Immature natural killer cell (primary cell): ENCODE measurements around the gene MYOCOS. TPM values are rescaled to one million over a fixed set of nuclear protein-coding genes. Genes with fewer than 3 reads are reported as not detected.

Experiments
- DNase-seq, 3 donors: peaks; one replicate each; pipeline ENCODE4 v3.0.0; 2022; ENCODE audit warnings: mixed read lengths in 1 of 3
- H3K27ac Mint-ChIP-seq, 6 donors: one replicate each; pipeline ENCODE4 v1.8.0; 2020; ENCODE audit warnings: mixed read lengths in 6 of 6, mild to moderate bottlenecking in 5 of 6, inconsistent platforms in 4 of 6, moderate library complexity in 3 of 6
- H3K27me3 Mint-ChIP-seq, 3 donors: one replicate each; pipeline ENCODE4 v1.8.0; 2020 to 2021; ENCODE audit warnings: low read depth in 3 of 3, mild to moderate bottlenecking in 3 of 3, mixed read lengths in 3 of 3, moderate library complexity in 3 of 3, inconsistent platforms in 1 of 3
- H3K36me3 Mint-ChIP-seq, 3 donors: one replicate each; pipeline ENCODE4 v1.8.0; 2020; ENCODE audit warnings: mixed read lengths in 3 of 3, inconsistent platforms in 2 of 3, mild to moderate bottlenecking in 2 of 3
- H3K4me1 Mint-ChIP-seq, 2 donors: one replicate each; pipeline ENCODE4 v1.8.0; 2020; ENCODE audit warnings: inconsistent platforms in 2 of 2, mild to moderate bottlenecking in 2 of 2, mixed read lengths in 2 of 2, moderate library complexity in 1 of 2
- H3K4me3 Mint-ChIP-seq, 5 donors: one replicate each; pipeline ENCODE4 v1.8.0; 2020; ENCODE audit warnings: mild to moderate bottlenecking in 5 of 5, mixed read lengths in 5 of 5, inconsistent platforms in 3 of 5, moderate library complexity in 3 of 5
- H3K9me3 Mint-ChIP-seq, 6 donors: one replicate each; pipeline ENCODE4 v1.8.0; 2020; ENCODE audit warnings: mild to moderate bottlenecking in 6 of 6, mixed read lengths in 6 of 6, inconsistent platforms in 4 of 6, moderate library complexity in 3 of 6
- polyA plus RNA-seq, 3 donors: library from polyadenylated mRNA; unstranded; fragments of 300-500 nt; fragmentation: Illumina TruSeq; gene quantifications; one replicate each; pipeline ENCODE4 v1.2.3, GENCODE V29; 2021

MYOCOS gene
- polyA plus RNA-seq, 3 donors from 2014 or later = not detected

DNA sequence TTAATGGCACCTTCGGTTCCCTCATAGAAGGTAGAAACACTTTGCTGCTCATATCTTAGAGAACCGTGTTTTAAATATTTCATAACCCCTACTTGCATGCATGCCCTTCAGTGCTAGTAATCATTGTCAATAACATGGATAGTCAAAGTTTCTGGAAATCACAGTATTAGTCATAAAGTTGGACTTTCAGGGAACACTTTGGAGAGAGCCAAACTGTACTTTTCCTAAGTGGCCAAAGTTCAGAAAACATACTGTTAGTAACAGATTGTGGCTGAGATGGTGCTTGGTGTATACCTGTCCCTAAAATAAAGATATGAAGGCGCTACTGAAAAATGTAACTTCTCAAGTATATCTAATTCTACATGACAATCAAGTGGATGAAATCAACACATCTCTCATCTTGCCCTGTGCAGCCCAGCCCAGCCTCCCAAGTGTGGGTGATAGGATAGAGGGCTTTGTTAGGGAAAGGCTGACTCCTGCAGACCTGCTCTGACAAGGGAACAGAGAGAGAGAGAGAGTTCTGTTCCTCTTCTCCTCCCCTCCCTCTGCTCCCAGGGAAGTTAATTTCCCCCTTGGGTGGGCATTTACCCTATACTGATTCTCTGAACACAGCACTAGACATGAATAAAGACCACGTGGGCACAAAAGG is 16.0 kb downstream of the MYOCOS start:
- no peak for DNase-seq
- H3K9me3 Mint-ChIP-seq = no peaks in the 10 kb centered on the region
- H3K27ac Mint-ChIP-seq = no peak overlapping the region
- H3K4me1 Mint-ChIP-seq = no peaks in the 10 kb centered on the region
- H3K36me3 Mint-ChIP-seq = no peaks in the 10 kb centered on the region
- H3K4me3 Mint-ChIP-seq = no peak overlapping the region
- H3K27me3 Mint-ChIP-seq = peaks cover under 1 to 3% (median 1%) of the 10 kb centered on the region in 3 donors

DNA sequence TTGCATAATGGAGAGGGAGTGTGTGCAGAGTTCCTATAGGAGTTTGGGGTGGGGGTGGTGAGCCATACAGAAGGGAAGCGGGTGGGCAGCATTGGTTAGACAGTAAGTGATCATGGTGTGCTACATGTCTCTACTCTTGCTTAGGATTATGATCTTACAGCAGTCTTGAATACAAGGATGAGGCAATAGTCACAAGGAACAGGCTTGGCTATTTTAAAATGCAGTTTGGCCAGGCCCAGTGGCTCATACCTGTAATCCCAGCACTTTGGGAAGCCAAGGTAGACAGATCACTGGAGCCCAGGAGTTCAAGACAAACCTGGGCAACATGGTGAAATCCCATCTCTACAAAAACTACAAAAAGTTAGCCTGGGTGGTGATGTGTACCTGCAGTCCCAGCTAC is 18.2 kb downstream of the MYOCOS start:
- H3K4me3 Mint-ChIP-seq = no peak overlapping the region
- no peaks in the 10 kb centered on the region for H3K9me3 Mint-ChIP-seq
- peaks cover 1 to 8% (median 5%) of the 10 kb centered on the region in 3 donors for H3K27me3 Mint-ChIP-seq
- H3K4me1 Mint-ChIP-seq = peaks cover 3 to 5% of the 10 kb centered on the region in 2 donors
- DNase-seq = no peak
- H3K36me3 Mint-ChIP-seq = no peaks in the 10 kb centered on the region
- H3K27ac Mint-ChIP-seq = no peak overlapping the region

DNA sequence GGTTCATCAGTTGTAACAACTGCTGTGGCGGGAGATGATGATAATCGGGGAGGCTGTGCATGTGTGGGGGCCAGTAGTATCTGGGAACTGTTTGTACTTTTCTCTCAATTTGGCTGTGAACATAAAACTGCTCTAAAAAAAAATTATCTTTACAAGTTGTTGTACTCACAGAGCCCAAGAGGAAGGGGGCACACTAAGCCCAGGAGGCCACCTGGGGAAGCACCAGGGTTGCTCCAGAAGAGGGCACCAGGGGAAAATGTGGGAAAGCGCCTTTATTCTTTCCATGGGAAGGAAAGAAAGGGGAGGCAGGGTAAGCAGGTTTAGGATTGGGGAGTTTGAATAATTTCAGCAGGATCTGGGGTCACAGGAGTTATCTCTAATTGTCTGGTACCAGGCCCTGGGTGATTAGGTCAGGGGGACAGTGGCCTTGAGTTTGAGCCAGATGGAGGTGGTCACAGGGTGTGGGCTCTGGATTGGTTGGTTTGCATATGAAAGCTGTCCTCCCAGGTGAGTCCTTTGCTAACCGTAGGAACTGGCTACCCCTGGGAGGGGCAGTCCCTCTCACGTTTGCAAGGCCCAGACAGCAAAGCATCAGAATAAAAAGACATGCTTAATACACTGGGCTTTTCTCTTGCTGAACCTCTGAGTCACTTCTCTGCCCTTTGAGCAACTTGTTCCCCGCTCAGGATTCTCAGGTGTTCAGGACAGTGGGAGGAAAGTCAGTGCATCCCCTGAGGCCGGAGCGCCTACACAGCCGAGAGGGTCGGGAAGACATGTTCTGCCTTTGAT is 19.2 kb downstream of the MYOCOS start:
- Mint-ChIP-seq H3K4me3 (no peak overlapping the region), H3K9me3 (no peaks in the 10 kb centered on the region), H3K27me3 (peaks cover 1 to 8% (median 5%) of the 10 kb centered on the region in 3 donors), H3K27ac (no peak overlapping the region), H3K36me3 (no peaks in the 10 kb centered on the region), H3K4me1 (peaks cover 3 to 5% of the 10 kb centered on the region in 2 donors)
- no peak for DNase-seq

DNA sequence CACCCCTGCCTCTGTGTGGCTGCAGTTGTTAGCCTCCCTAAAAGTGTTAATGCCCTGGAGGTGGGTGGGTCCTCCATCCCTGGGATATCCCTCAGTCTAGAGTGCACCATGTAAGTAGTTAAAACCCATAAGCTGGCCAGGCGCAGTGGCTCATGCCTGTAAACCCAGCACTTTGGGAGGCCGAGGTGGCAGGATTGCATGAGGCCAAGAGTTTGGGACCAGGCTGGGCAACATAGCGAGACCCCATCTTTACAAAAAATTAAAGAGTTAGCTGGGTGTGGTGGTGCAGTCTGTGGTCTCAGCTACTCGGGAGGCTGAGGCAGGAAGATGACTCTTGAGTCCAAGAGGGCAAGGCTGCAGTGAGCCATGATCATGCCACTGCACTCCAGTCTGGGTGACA is 20.2 kb downstream of the MYOCOS start:
- no peak overlapping the region for H3K27ac Mint-ChIP-seq
- peaks cover 3 to 5% of the 10 kb centered on the region in 2 donors for H3K4me1 Mint-ChIP-seq
- H3K27me3 Mint-ChIP-seq = peaks cover 1 to 8% (median 5%) of the 10 kb centered on the region in 3 donors
- H3K36me3 Mint-ChIP-seq = no peaks in the 10 kb centered on the region
- H3K9me3 Mint-ChIP-seq = no peaks in the 10 kb centered on the region
- no peak for DNase-seq
- H3K4me3 Mint-ChIP-seq = no peak overlapping the region

DNA sequence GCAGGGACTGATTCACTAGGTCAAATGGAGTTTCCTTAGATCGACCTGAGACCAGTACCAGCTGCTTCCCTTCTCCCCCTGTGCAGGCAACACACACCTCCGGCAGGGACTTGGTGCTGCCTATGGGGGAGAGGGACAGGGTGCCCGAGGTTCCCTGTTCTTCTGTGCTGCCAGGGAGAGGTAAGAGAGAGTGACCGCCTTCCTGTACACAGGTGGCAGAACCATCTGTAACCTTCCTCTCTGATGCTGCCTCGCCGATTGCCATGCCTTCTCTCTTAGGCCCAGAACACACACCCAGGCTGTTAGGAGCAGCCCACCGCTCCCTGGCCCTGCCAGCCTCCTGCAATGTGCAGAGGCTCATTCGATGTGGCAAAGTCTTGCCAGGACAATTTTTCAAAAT is 21.1 kb downstream of the MYOCOS start:
- no peaks in the 10 kb centered on the region for H3K9me3 Mint-ChIP-seq
- peaks cover 3 to 5% of the 10 kb centered on the region in 2 donors for H3K4me1 Mint-ChIP-seq
- no peak overlapping the region for H3K4me3 Mint-ChIP-seq
- H3K36me3 Mint-ChIP-seq = no peaks in the 10 kb centered on the region
- DNase-seq = no peak
- peaks cover 1 to 10% (median 5%) of the 10 kb centered on the region in 3 donors for H3K27me3 Mint-ChIP-seq
- H3K27ac Mint-ChIP-seq = no peak overlapping the region

DNA sequence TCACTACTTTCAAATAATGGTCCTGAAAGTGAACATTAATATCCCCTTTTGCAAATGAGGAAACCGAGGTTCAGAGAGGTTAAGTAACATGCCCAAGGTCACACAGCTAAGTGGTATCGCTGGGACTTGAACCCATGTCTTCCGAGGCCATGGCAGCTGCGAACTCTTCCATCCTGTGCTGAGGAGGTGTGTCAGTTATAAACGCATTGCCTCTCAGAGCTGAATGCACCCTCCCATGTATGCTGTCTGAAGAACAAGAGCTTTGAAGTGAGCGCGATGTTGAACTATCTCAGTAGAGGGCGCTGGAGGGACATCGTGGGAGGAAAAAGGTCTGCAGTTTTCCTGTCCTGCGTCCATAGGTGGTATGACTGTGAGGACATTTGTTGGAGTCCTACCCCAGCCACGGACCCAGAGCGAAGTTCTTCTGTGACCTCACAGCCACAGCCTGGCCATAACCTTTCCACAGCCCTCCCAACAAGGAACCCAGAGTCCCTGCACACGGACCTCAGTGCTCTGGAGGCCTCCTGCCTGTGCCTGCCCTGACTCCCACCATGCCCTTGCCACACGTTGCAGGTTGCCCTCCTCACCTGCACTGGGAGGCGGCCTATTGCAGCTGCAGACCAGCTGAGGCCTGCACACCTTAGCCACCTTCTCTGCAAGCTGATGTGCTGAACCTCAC is 22.9 kb downstream of the MYOCOS start:
- no peaks in the 10 kb centered on the region for H3K9me3 Mint-ChIP-seq
- no peak overlapping the region for H3K27ac Mint-ChIP-seq
- H3K4me1 Mint-ChIP-seq = peaks cover 3 to 5% of the 10 kb centered on the region in 2 donors
- no peak overlapping the region for H3K4me3 Mint-ChIP-seq
- no peaks in the 10 kb centered on the region for H3K36me3 Mint-ChIP-seq
- DNase-seq = peak; percentile 17 to 43 (median 31)
- H3K27me3 Mint-ChIP-seq = peaks cover 1 to 10% (median 5%) of the 10 kb centered on the region in 3 donors

DNA sequence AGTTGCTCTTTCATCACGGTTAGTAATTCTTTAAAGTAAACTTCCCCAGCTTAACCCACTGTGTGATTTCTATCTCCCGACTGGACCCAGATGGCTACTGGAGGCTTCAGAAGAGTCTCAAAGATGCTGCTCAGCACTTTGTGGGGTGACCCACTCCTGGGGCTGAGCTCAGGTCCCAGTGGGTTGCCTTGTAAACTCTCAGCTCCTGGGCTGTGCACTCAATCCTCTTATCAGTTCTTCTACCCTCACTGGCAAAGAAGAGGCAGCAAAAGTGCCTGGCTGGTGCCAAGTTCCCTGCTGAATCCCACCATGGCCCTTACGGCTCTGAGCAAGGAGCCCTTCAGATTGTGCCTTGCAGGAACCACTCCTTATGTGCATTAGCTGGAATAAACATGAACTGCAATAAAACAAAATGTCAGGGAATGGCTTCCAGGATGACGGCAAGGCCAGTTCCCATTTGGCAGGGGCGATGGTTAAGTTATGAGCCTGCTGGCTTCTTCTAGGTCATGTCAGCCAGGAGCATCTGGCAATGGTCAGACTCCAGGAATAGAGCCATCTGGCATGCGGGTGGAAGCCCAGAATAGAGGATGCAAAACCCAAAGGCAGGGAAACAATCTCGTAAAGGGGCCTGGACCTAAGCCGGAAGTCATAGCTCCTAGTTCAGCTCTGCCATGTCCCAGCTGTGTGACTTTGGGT is 23.7 kb downstream of the MYOCOS start:
- H3K27me3 Mint-ChIP-seq = peaks cover 1 to 10% (median 5%) of the 10 kb centered on the region in 3 donors
- no peaks in the 10 kb centered on the region for H3K36me3 Mint-ChIP-seq
- H3K27ac Mint-ChIP-seq = no peak overlapping the region
- no peak overlapping the region for H3K4me3 Mint-ChIP-seq
- H3K4me1 Mint-ChIP-seq = peaks cover 3 to 5% of the 10 kb centered on the region in 2 donors
- no peaks in the 10 kb centered on the region for H3K9me3 Mint-ChIP-seq
- no peak for DNase-seq

DNA sequence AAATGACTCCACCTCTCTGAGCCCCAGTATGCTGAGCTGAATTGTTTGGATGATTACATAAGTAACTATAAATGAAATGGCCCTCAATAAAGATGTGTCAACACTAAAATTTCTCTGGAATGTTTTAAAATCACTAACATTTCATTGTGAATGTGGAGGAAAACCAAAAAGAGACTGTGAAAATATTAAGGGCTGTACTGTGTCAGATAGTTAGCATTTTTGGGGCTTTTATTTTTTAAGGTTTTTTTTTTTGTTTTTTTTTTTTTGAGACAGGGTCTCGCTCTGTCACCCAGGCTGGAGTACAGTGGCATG is 24.2 kb downstream of the MYOCOS start:
- H3K36me3 Mint-ChIP-seq = no peaks in the 10 kb centered on the region
- no peak overlapping the region for H3K4me3 Mint-ChIP-seq
- peaks cover 3 to 5% of the 10 kb centered on the region in 2 donors for H3K4me1 Mint-ChIP-seq
- no peaks in the 10 kb centered on the region for H3K9me3 Mint-ChIP-seq
- DNase-seq = no peak
- peaks cover 0 to 11% (median 4%) of the 10 kb centered on the region in 3 donors for H3K27me3 Mint-ChIP-seq
- H3K27ac Mint-ChIP-seq = no peak overlapping the region

DNA sequence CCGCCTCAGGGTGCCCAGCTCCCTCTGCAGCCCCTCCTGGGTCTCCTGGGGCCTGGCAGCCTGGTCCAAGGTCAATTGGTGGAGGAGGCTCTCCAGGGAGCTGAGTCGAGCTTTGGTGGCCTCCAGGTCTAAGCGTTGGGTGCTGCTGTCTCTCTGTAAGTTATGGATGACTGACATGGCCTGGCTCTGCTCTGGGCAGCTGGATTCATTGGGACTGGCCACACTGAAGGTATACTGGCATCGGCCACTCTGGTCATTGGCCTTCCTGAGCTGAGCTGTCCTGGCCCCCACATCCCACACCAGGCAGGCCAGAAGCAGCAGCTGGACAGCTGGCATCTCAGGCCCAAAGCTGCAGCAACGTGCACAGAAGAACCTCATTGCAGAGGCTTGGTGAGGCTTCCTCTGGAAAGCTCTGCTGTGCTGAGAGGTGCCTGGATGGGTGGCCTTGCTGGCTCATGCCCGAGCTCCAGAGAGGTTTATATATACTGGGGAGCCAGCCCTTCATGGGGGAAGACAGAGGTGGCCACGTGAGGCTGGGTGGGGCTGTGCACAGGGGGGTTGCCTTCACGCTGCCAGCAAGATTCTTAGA is 30.3 kb downstream of the MYOCOS start, which contains the start of gene MYOC:
Gene MYOC, minus strand, starts transcription at position 455 of the 589 bp plus-strand sequence. Its CDS starts 77 bp downstream, at position 378.
- H3K27me3 Mint-ChIP-seq = peaks cover 7 to 22% (median 10%) of the 10 kb centered on the region in 3 donors
- no peak within 1 kb of the TSS for H3K27ac Mint-ChIP-seq
- H3K4me3 Mint-ChIP-seq = no peak within 1 kb of the TSS
- no peak for DNase-seq
- peaks cover 6 to 8% of the 10 kb centered on the region in 2 donors for H3K4me1 Mint-ChIP-seq
- H3K9me3 Mint-ChIP-seq = no peaks in the 10 kb centered on the region
- H3K36me3 Mint-ChIP-seq = no peaks in the 10 kb centered on the region

DNA sequence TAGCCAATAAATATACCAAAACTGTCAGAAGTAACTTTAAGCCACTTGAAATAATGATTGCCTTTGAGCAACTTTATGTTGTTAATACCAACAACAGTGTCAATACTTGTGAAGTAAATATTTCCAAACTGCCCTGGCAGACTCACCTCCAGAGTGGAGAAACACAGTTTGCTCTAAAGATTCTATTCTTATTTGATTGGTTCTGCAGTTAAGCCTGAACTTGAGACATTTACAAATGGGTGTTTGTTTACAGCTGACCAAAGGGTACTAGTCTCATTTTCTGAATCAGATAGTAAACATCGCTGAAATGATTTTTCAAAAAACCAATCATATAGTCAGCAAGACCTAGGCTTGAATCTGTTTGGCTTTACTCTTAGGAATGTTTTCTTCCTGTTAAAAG is 31.8 kb downstream of the MYOCOS start:
- H3K27me3 Mint-ChIP-seq = peaks cover 7 to 25% (median 10%) of the 10 kb centered on the region in 3 donors
- H3K4me1 Mint-ChIP-seq = peaks cover 6 to 8% of the 10 kb centered on the region in 2 donors
- H3K36me3 Mint-ChIP-seq = no peaks in the 10 kb centered on the region
- DNase-seq = no peak
- H3K4me3 Mint-ChIP-seq = no peak overlapping the region
- H3K27ac Mint-ChIP-seq = no peak overlapping the region
- no peaks in the 10 kb centered on the region for H3K9me3 Mint-ChIP-seq

DNA sequence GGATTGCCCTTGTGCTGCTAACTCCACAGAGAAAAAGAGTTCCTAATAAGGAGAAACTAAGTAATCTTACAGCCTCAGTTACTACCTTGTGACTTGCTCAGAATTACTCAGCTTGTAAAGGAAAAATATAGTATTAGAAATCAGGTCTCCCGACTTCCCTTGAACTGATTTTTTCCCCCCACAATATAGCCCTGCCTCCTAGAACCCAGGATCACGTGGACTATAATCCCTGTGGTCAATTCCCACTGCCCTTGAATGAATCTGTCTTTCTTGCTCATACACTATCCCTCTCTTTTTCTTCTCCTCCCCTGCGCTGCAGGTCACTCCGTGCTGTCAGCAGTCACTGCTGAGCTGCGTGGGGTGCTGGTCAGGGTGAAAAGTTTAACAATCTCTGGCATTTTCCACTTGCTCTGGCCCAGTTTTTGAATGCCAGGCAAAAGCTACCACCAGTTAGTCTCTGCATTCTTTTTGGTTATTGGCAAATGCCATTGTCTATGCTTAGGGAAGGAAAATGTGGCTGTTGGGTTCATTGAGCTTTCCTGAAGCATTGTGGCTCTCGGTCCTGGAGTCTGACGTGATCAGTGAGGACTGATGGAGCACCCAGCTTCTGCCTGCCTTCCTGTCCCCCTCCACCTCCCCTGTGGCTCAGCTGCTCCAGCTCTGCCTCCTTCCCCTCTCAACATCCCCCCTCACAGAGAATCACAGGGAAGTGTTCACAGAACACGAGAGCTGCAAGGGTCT is 32.3 kb downstream of the MYOCOS start:
- no peak overlapping the region for H3K27ac Mint-ChIP-seq
- H3K36me3 Mint-ChIP-seq = no peaks in the 10 kb centered on the region
- H3K4me3 Mint-ChIP-seq = no peak overlapping the region
- peaks cover 7 to 25% (median 10%) of the 10 kb centered on the region in 3 donors for H3K27me3 Mint-ChIP-seq
- H3K9me3 Mint-ChIP-seq = no peaks in the 10 kb centered on the region
- peaks cover 6 to 8% of the 10 kb centered on the region in 2 donors for H3K4me1 Mint-ChIP-seq
- DNase-seq = no peak

DNA sequence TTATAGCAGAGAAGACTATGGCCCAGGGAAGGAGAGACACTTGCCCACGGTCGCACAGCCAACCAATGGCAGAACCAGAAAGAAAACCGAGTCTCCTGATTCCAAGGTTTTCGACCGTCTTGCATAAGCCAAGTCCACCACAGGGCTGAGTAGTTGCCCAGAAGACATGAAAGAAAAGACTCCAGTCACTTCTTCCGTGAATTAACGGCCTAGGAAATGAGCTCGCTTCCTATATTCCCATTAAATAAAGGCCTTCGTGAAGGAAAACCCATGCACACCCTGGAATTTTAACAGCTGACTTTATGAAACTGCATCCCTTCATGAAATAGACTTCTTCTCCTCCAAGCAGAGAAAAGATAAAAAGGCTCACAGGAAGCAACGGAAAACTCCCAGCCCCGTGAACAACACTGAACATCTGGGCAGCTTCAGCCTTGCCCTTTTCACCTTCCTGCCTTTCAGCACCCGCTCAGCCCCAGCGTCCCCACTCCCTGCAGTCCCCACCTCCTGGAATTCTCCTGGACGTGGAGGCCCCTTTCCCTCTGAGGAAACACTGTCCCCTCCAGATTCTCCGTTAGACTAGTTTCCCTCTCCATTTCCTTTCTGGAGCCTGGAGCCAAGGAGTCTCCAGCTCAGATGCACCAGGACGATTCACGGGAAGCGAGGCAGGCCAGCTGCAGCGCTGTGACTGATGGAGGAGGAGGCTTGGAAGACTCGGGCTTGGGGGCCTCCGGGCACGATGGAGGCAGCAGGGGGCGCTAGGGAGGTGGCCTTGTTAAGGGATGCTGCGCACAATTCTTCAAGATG is 33.1 kb downstream of the MYOCOS start:
- Mint-ChIP-seq H3K9me3 (no peaks in the 10 kb centered on the region), H3K4me3 (peak overlapping the region in 2 of 5 donors; percentile 45 to 59), H3K27ac (no peak overlapping the region), H3K4me1 (peaks cover 6 to 8% of the 10 kb centered on the region in 2 donors), H3K36me3 (no peaks in the 10 kb centered on the region), H3K27me3 (peaks cover 7 to 25% (median 10%) of the 10 kb centered on the region in 3 donors)
- peak; percentile 24 to 48 (median 35) for DNase-seq
